ENCODE data around the gene GRIN1. TPM values are rescaled to one million over a fixed set of nuclear protein-coding genes. Genes with fewer than 3 reads are reported as not detected.
A peak's percentile ranks its signal among the peaks of the same experiment; 100 is the strongest.

The GRIN1 gene
- total and polyA plus RNA-seq, 2 of the 13 experiments (the other 11 are each of a cell fraction or from before 2014, with no cell fraction given): 0.13 TPM; not detected in 1

GRCh38 chr9:137127301-137128157 is 11.4 kb upstream of the GRIN1 start:
- peaks cover 19% of the 10 kb centered on the region for H3K79me2 ChIP-seq (ENCODE audit: insufficient read depth, low read length)
- H3K27me3 ChIP-seq (ENCODE audit: control insufficient read depth in 1 of 2, insufficient read depth in 2 of 2, low read length in 2 of 2): no peaks in the 10 kb centered on the region
- H3K4me2 ChIP-seq (ENCODE audit: low read depth, low read length): peak overlapping the region; percentile 98
- peak overlapping the region; percentile 75 to 90 (median 85) for H3K4me3 ChIP-seq (replicated peaks in 1 of 3; ENCODE audit: insufficient read depth in 1 of 3, low read depth in 2 of 3, low read length in 3 of 3)
- peak overlapping the region; percentile 80 for H3K9ac ChIP-seq (ENCODE audit: insufficient read depth, low read depth, low read length)
- no peaks in the 10 kb centered on the region for H3K36me3 ChIP-seq (replicated peaks in 1 of 2; ENCODE audit: control insufficient read depth in 1 of 2, insufficient read depth in 2 of 2, low read length in 2 of 2)
- in situ Hi-C loops (cut with HindIII; ENCODE audit: extremely low pct_ligation_motif_present, low pct_unique_long_range_greater_than_20kb) (no loop called here), intact Hi-C loops (cut with micrococcal nuclease; ENCODE audit: unreplicated experiment) (no loop called here)
- H2AFZ ChIP-seq (ENCODE audit: low read length): no peak overlapping the region
- ATAC-seq (peak; percentile 6; the same call in 2 of the 3 replicates), FAIRE-seq (peak; percentile 57), DNase-seq (ENCODE audit: low spot score) (peak; percentile 65)
- WGBS (ENCODE audit: low lambda C conversion rate): 3% methylated on average over 24 of the region's 24 CpGs
- H3K27ac ChIP-seq (ENCODE audit: extremely low read length, insufficient read depth, low read length): peak overlapping the region; percentile 82
- CTCF ChIA-PET (ENCODE audit: low intra/inter-chr PET ratio, low total read pairs): no interaction called here
- POLR2A ChIA-PET: interaction anchor here (0.6 to 2.2 kb wide), 16 partner anchors 11 to 149 kb away, joined by 3 to 16 read pairs (median 4); partner anchors contain the start of genes ENTPD2, MAN1B1, RNF224 and SSNA1
- peaks cover 27% of the 10 kb centered on the region for H3K4me1 ChIP-seq (ENCODE audit: insufficient read depth, low read length)
- H4K20me1 ChIP-seq (ENCODE audit: insufficient read depth, low read length): peaks cover 5% of the 10 kb centered on the region; the same call in 1 of the 2 replicates
- BruUV-seq (replicated peaks): no TSS peak
- no peaks in the 10 kb centered on the region for H3K9me3 ChIP-seq (ENCODE audit: low read length)
- TF ChIP-seq ZSCAN25 (CRISPR knock-in tag; IDR thresholded peaks at IDR 0.05) (0 out of 2 replicates have a peak, but pooled peaks have one; percentile 21), FOXM1 (CRISPR knock-in tag; IDR thresholded peaks at IDR 0.05) (no peak), SAP130 (CRISPR knock-in tag; IDR thresholded peaks at IDR 0.05; ENCODE audit: low read depth) (peak; percentile 29; the same call in 1 of the 2 replicates), ZKSCAN1 (IDR thresholded peaks at IDR 0.05; ENCODE audit: low read length) (no peak), ZNF607 (CRISPR knock-in tag; IDR thresholded peaks at IDR 0.05; ENCODE audit: borderline replicate concordance) (no peak), PHF21A (CRISPR knock-in tag; IDR thresholded peaks at IDR 0.05) (peak; percentile 58; the same call in 1 of the 2 replicates), BCL3 (CRISPR knock-in tag; IDR thresholded peaks at IDR 0.05) (0 out of 2 replicates have a peak, but pooled peaks have one; percentile 44), GTF3A (CRISPR knock-in tag; conservative IDR thresholded peaks at IDR 0.05) (0 out of 2 replicates have a peak, but pooled peaks have one; percentile 13), NR2F6 (IDR thresholded peaks at IDR 0.05) (0 out of 2 replicates have a peak, but pooled peaks have one; percentile 6), NR2F6 (CRISPR knock-in tag; IDR thresholded peaks at IDR 0.05) (no peak)
- TF ChIP-seq, protein P1, sequence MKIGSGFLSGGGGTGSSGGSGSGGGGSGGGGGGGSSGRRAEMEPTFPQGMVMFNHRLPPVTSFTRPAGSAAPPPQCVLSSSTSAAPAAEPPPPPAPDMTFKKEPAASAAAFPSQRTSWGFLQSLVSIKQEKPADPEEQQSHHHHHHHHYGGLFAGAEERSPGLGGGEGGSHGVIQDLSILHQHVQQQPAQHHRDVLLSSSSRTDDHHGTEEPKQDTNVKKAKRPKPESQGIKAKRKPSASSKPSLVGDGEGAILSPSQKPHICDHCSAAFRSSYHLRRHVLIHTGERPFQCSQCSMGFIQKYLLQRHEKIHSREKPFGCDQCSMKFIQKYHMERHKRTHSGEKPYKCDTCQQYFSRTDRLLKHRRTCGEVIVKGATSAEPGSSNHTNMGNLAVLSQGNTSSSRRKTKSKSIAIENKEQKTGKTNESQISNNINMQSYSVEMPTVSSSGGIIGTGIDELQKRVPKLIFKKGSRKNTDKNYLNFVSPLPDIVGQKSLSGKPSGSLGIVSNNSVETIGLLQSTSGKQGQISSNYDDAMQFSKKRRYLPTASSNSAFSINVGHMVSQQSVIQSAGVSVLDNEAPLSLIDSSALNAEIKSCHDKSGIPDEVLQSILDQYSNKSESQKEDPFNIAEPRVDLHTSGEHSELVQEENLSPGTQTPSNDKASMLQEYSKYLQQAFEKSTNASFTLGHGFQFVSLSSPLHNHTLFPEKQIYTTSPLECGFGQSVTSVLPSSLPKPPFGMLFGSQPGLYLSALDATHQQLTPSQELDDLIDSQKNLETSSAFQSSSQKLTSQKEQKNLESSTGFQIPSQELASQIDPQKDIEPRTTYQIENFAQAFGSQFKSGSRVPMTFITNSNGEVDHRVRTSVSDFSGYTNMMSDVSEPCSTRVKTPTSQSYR (CRISPR knock-in tag; IDR thresholded peaks at IDR 0.05; ENCODE audit: borderline replicate concordance): 0 out of 2 replicates have a peak, but pooled peaks have one; percentile 32
- TF ChIP-seq, protein P2, sequence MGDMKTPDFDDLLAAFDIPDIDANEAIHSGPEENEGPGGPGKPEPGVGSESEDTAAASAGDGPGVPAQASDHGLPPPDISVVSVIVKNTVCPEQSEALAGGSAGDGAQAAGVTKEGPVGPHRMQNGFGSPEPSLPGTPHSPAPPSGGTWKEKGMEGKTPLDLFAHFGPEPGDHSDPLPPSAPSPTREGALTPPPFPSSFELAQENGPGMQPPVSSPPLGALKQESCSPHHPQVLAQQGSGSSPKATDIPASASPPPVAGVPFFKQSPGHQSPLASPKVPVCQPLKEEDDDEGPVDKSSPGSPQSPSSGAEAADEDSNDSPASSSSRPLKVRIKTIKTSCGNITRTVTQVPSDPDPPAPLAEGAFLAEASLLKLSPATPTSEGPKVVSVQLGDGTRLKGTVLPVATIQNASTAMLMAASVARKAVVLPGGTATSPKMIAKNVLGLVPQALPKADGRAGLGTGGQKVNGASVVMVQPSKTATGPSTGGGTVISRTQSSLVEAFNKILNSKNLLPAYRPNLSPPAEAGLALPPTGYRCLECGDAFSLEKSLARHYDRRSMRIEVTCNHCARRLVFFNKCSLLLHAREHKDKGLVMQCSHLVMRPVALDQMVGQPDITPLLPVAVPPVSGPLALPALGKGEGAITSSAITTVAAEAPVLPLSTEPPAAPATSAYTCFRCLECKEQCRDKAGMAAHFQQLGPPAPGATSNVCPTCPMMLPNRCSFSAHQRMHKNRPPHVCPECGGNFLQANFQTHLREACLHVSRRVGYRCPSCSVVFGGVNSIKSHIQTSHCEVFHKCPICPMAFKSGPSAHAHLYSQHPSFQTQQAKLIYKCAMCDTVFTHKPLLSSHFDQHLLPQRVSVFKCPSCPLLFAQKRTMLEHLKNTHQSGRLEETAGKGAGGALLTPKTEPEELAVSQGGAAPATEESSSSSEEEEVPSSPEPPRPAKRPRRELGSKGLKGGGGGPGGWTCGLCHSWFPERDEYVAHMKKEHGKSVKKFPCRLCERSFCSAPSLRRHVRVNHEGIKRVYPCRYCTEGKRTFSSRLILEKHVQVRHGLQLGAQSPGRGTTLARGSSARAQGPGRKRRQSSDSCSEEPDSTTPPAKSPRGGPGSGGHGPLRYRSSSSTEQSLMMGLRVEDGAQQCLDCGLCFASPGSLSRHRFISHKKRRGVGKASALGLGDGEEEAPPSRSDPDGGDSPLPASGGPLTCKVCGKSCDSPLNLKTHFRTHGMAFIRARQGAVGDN (CRISPR knock-in tag; IDR thresholded peaks at IDR 0.05): peak; percentile 41; the same call in 1 of the 2 replicates
- TF ChIP-seq, protein P3, sequence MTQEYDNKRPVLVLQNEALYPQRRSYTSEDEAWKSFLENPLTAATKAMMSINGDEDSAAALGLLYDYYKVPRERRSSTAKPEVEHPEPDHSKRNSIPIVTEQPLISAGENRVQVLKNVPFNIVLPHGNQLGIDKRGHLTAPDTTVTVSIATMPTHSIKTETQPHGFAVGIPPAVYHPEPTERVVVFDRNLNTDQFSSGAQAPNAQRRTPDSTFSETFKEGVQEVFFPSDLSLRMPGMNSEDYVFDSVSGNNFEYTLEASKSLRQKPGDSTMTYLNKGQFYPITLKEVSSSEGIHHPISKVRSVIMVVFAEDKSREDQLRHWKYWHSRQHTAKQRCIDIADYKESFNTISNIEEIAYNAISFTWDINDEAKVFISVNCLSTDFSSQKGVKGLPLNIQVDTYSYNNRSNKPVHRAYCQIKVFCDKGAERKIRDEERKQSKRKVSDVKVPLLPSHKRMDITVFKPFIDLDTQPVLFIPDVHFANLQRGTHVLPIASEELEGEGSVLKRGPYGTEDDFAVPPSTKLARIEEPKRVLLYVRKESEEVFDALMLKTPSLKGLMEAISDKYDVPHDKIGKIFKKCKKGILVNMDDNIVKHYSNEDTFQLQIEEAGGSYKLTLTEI (CRISPR knock-in tag; conservative IDR thresholded peaks at IDR 0.05): no peak

Data from HepG2 (cell line).